Keratinocyte (primary cell): ENCODE results near the gene FAM13A. TPM values are rescaled to one million over a fixed set of nuclear protein-coding genes. Genes with fewer than 3 reads are reported as not detected.

Source experiments
- DNase-seq: peaks from one replicate; pipeline ENCODE4 v3.0.0-alpha.2; 2011; ENCODE audit warnings: low read depth, missing footprints, low spot score
- FAIRE-seq: peaks from 2 replicates; lab custom pipeline; 2011; peaks lifted over from hg19 to GRCh38; lab: Jason Lieb, UNC
- H2AFZ ChIP-seq: 2 replicates; pipeline ENCODE4 v1.6.0; 2012; ENCODE audit warnings: low read length, control low read depth, inconsistent platforms; ENCODE audit not compliant: control insufficient read depth
- H3K27ac ChIP-seq: 2 replicates; pipeline ENCODE4 v1.5.1; 2011; ENCODE audit warnings: low read length; ENCODE audit not compliant: control insufficient read depth, insufficient read depth
- H3K27me3 ChIP-seq: 3 replicates; pipeline ENCODE4 v1.6.0; 2011; ENCODE audit warnings: low read length; ENCODE audit not compliant: control insufficient read depth, insufficient read depth; ENCODE audit errors: extremely low read depth
- H3K36me3 ChIP-seq, 2 experiments: 2 replicates in 1 of 2; 3 replicates in 1 of 2; pipeline ENCODE4 v1.5.1; 2011; ENCODE audit warnings: low read length in 2 of 2, mild to moderate bottlenecking in 1 of 2; ENCODE audit not compliant: control insufficient read depth in 2 of 2, insufficient read depth in 2 of 2; ENCODE audit errors: extremely low read depth in 1 of 2
- H3K4me1 ChIP-seq: 3 replicates; pipeline ENCODE4 v1.5.1; 2011; ENCODE audit warnings: low read length; ENCODE audit not compliant: control insufficient read depth, insufficient read depth; ENCODE audit errors: extremely low read depth
- H3K4me2 ChIP-seq: 3 replicates; pipeline ENCODE4 v1.6.0; 2011; ENCODE audit warnings: low read depth, low read length; ENCODE audit not compliant: control insufficient read depth, insufficient read depth; ENCODE audit errors: extremely low read depth
- H3K4me3 ChIP-seq, 3 experiments: fragments of 200-600 bp in 1 of 3; sonication (generic) in 1 of 3; 2 replicates in 2 of 3; 3 replicates in 1 of 3; pipeline ENCODE4 v1.5.1; 2011 to 2016; ENCODE audit warnings: low read length in 3 of 3, mild to moderate bottlenecking in 3 of 3, control low read depth in 2 of 3, inconsistent platforms in 1 of 3, low read depth in 1 of 3, mixed read lengths in 1 of 3, mixed run types in 1 of 3, moderate library complexity in 1 of 3; ENCODE audit not compliant: control insufficient read depth in 2 of 3, insufficient read depth in 2 of 3; ENCODE audit errors: extremely low read depth in 1 of 3
- H3K79me2 ChIP-seq: 2 replicates; pipeline ENCODE4 v1.6.0; 2012; ENCODE audit warnings: low read length; ENCODE audit not compliant: control insufficient read depth, insufficient read depth
- H3K9ac ChIP-seq: 3 replicates; pipeline ENCODE4 v1.6.0; 2011; ENCODE audit warnings: low read length; ENCODE audit not compliant: control insufficient read depth, insufficient read depth; ENCODE audit errors: extremely low read depth
- H3K9me1 ChIP-seq: 3 replicates; pipeline ENCODE4 v1.6.0; 2011; ENCODE audit warnings: low read length; ENCODE audit not compliant: control insufficient read depth, insufficient read depth; ENCODE audit errors: extremely low read depth
- H3K9me3 ChIP-seq: 2 replicates; pipeline ENCODE4 v1.5.1; 2012; ENCODE audit warnings: low read depth, low read length; ENCODE audit not compliant: control insufficient read depth
- H4K20me1 ChIP-seq: 3 replicates; pipeline ENCODE4 v1.6.0; 2011; ENCODE audit warnings: low read length; ENCODE audit not compliant: control insufficient read depth, insufficient read depth; ENCODE audit errors: extremely low read depth
- EZH2 ChIP-seq: IDR thresholded peaks from one replicate; pipeline ENCODE4 v1.6.1; 2012; ENCODE audit warnings: inconsistent platforms, mild to moderate bottlenecking, low read length, moderate library complexity
- dilution Hi-C: fragments of 300-500 bp; cut with MboI; formaldehyde crosslinking; loops from one replicate; pipeline ENCODE4 v1.7.0; 2020; ENCODE audit warnings: low sequenced_read_pairs; ENCODE audit not compliant: extremely low pct_ligation_motif_present
- polyA plus RNA-seq, 5 experiments: library from polyadenylated mRNA; depleted of rRNA in 3 of 5; stranded (reverse) in 3 of 5; stranded (forward) in 1 of 5; unstranded in 1 of 5; fragments of >200 nt; gene quantifications; 1 replicate in 1 of 5; 2 replicates in 3 of 5; 3 replicates in 1 of 5; pipeline versions ENCODE4 v1.2.1 to v1.2.3, GENCODE V29; 2011 to 2012; ENCODE audit warnings: missing spikeins in 2 of 5, low read depth in 1 of 5, low replicate concordance in 1 of 5
- TF ChIP-seq, protein P1 (sequence below), 3 experiments: IDR thresholded peaks in 1 of 3; conservative IDR thresholded peaks in 1 of 3; optimal IDR thresholded peaks in 1 of 3; 2 replicates in 2 of 3; 3 replicates in 1 of 3; pipeline versions ENCODE3 to v1.5.1; 2011; ENCODE audit warnings: low read length in 3 of 3, mild to moderate bottlenecking in 3 of 3, moderate library complexity in 2 of 3, control low read depth in 1 of 3, inconsistent platforms in 1 of 3; ENCODE audit not compliant: insufficient read depth in 2 of 3; ENCODE audit errors: extremely low read depth in 1 of 3

Gene FAM13A
- polyA plus RNA-seq, 1 donor (not counting 4 experiments of a cell fraction or from before 2014, with no cell fraction given), result 6.0 TPM

GRCh38 chr4:88991746-88992145 is 65.2 kb downstream of the FAM13A start:
- Histone ChIP-seq H3K9me1 (no peaks in the 10 kb centered on the region), H3K9me3 (no peaks in the 10 kb centered on the region), H4K20me1 (no peaks in the 10 kb centered on the region), H3K36me3 (no peaks in the 10 kb centered on the region), H3K4me3 (no peak overlapping the region), H3K27ac (no peak overlapping the region), H2AFZ (no peak overlapping the region), H3K79me2 (no peaks in the 10 kb centered on the region), H3K9ac (no peak overlapping the region), H3K4me1 (peaks cover 6% of the 10 kb centered on the region), H3K27me3 (no peaks in the 10 kb centered on the region), H3K4me2 (no peak overlapping the region)
- DNase-seq (no peak), FAIRE-seq (peak; percentile 23)
- no peak for TF ChIP-seq EZH2
- TF ChIP-seq, protein P1, sequence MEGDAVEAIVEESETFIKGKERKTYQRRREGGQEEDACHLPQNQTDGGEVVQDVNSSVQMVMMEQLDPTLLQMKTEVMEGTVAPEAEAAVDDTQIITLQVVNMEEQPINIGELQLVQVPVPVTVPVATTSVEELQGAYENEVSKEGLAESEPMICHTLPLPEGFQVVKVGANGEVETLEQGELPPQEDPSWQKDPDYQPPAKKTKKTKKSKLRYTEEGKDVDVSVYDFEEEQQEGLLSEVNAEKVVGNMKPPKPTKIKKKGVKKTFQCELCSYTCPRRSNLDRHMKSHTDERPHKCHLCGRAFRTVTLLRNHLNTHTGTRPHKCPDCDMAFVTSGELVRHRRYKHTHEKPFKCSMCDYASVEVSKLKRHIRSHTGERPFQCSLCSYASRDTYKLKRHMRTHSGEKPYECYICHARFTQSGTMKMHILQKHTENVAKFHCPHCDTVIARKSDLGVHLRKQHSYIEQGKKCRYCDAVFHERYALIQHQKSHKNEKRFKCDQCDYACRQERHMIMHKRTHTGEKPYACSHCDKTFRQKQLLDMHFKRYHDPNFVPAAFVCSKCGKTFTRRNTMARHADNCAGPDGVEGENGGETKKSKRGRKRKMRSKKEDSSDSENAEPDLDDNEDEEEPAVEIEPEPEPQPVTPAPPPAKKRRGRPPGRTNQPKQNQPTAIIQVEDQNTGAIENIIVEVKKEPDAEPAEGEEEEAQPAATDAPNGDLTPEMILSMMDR (optimal IDR thresholded peaks at IDR 0.05 in 1 of 3, IDR thresholded peaks at IDR 0.05 in 1 of 3, conservative IDR thresholded peaks at IDR 0.05 in 1 of 3; ENCODE audit: extremely low read depth in 1 of 3, insufficient read depth in 2 of 3, low read length in 3 of 3), result no peak
- dilution Hi-C loops, result no loop called here

DNA sequence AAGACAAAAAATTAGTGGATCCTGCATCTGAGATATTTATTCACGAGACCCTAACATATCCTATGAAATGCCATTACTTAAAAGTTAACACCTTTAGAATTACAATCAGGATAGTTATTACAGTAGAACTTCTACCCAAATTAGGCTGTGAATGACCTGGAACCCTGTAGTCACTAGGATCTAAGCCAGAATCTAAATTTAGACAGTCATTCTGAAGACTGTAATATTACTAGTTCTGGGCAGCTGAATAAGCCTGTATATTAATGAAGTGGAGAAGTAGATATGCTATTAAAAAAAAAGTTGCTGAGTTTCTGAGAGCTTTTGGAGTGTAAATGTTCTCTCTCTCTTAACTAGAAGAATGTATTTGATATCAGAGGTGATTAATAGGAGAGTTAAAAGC is 67.0 kb downstream of the FAM13A start:
- Histone ChIP-seq H3K9ac (no peak overlapping the region), H3K27ac (no peak overlapping the region), H3K36me3 (no peaks in the 10 kb centered on the region), H3K9me3 (no peaks in the 10 kb centered on the region), H4K20me1 (no peaks in the 10 kb centered on the region), H3K9me1 (no peaks in the 10 kb centered on the region), H3K79me2 (no peaks in the 10 kb centered on the region), H3K27me3 (no peaks in the 10 kb centered on the region), H3K4me1 (peaks cover 6% of the 10 kb centered on the region), H2AFZ (no peak overlapping the region), H3K4me2 (no peak overlapping the region), H3K4me3 (no peak overlapping the region)
- TF ChIP-seq EZH2, result no peak
- no peak for DNase-seq
- FAIRE-seq, result no peak
- dilution Hi-C loops, result no loop called here

- Histone ChIP-seq H3K4me3 (no peak overlapping the region), H3K4me2 (no peak overlapping the region), H3K27me3 (no peaks in the 10 kb centered on the region), H3K27ac (no peak overlapping the region), H3K9me3 (no peaks in the 10 kb centered on the region), H2AFZ (no peak overlapping the region), H3K9me1 (no peaks in the 10 kb centered on the region), H3K9ac (no peak overlapping the region), H3K79me2 (no peaks in the 10 kb centered on the region), H3K4me1 (no peaks in the 10 kb centered on the region), H4K20me1 (no peaks in the 10 kb centered on the region), H3K36me3 (no peaks in the 10 kb centered on the region)
- FAIRE-seq, result peak; percentile 13
- no peak for TF ChIP-seq EZH2
- TF ChIP-seq, protein P1 (optimal IDR thresholded peaks at IDR 0.05 in 1 of 3, IDR thresholded peaks at IDR 0.05 in 1 of 3, conservative IDR thresholded peaks at IDR 0.05 in 1 of 3; ENCODE audit: extremely low read depth in 1 of 3, insufficient read depth in 2 of 3, low read length in 3 of 3), result no peak
- DNase-seq, result no peak
- dilution Hi-C loops, result no loop called here
Measured at GRCh38 chr4:88985088-88985773, 71.8 kb downstream of the FAM13A start.
